GM19328 (cell line): ENCODE data around the gene SRGAP1.
"Not testable (repeated sequence)": the region's sequence is repeated elsewhere in the genome, so short reads cannot be mapped to it uniquely, and the experiment has no call there.

Source experiments
- ATAC-seq: cut with Tn5 transposase; IDR thresholded peaks from one replicate; pipeline ENCODE4 v1.9.1; 2021; ENCODE audit warnings: mild to moderate bottlenecking, moderate library complexity; ENCODE audit not compliant: unreplicated experiment

The SRGAP1 gene

DNA sequence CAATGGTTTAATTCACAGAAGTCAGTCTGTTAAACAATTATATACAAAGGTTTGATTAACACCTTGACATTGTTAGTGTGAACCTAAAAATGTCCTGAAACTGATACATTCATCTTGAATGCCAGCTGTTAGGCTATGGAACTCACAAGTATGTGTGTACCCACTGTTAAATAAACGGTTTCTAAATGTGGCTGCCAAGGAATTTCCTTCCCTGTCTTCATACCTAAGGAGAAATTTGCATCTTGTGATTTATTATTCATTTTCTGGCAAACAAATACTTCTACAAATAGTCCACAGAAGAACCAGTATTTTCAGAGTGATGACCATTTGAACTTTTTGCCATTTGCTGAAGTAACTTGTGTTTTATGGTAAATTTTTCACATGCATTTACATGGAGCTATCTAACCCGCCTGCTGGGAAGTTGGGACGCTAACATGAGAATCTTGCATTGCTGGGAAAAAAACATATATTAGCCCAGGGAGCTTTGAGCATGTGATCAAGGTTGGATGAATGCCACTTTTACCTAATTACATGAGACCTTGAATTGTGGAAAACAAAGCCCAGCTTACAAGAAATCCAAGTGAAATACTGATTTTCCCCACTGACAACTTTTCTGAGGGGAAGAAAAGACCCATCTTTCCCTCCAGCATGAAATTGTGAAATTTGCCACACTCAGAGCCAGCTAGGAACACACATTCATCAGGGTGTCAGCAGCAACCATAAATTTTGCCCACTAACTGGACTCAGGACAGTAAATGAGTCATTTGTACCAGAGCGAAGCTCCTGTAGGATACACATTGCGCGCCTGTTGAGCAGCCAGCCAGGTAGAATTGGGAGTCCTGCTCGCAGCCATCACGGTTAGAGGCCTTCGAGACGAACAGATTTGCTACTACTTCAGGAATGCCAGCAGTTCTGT lies 259.6 kb downstream of the SRGAP1 start:
- ATAC-seq: no peak

DNA sequence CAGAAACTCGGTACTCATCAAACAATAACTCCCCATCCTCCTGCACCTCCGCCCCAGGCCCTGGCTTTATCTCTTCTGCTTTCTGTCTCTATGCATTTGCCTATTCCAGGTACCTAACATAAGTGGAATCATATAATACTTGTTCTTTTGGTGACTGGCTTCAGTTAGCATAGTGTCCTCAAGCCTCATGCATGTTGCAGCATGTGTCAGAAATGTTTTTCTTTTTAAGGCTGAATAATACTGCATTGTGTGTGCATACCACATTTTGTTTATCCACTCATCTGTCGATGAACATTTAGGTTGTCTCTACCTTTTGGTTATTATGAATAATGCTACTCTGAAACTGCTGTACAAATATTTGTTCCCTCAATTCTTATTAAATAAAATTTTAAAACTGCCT lies 260.5 kb downstream of the SRGAP1 start:
- ATAC-seq: no peak

GRCh38 chr12:64107776-64108175 lies 263.3 kb downstream of the SRGAP1 start:
- no peak for ATAC-seq

GRCh38 chr12:64109706-64110105 lies 265.2 kb downstream of the SRGAP1 start:
- ATAC-seq: no peak

DNA sequence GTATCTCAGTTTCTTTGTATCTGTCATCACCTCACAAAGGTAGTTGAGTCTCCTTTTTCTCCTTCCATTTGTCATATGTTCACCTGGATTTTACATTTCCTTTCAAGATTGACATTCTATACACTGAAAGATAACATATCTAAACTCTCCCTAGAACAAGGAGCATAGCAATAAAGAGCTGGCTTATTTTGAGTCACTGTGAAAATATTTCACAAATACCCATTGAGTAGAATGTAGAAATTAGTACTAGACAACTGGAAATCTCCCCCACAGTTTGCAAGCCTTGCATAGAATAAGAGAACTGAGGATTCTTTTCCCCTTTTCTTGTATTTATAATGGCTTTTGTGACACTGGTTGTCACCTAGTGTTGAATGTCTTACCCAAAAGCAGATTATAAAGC lies 266.4 kb downstream of the SRGAP1 start:
- ATAC-seq: no peak

- no peak for ATAC-seq
These were observed 272.5 kb downstream of the SRGAP1 start for GRCh38 chr12:64116969-64117368.

GRCh38 chr12:64120568-64120967 lies 276.1 kb downstream of the SRGAP1 start:
- no peak for ATAC-seq

DNA sequence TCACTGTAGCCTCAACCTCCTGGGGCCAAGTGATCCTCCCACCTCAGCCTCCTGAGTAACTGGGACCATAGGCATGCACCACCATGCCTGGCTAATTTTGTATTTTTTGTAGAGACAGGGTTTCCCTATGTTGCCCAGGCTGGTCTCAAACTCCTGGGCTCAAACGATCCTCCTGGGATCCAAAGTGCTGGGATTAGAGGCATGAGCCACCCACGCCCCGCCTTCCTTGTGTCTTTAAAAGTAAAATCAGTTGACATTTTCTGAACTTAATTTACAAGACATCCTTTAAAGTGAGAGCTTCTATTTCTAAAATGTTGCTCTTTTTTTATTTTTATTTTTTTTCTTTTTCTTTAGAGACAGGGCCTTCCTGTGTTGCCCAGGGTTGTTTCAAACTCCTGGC lies 276.6 kb downstream of the SRGAP1 start:
- not testable (repeated sequence) for ATAC-seq

DNA sequence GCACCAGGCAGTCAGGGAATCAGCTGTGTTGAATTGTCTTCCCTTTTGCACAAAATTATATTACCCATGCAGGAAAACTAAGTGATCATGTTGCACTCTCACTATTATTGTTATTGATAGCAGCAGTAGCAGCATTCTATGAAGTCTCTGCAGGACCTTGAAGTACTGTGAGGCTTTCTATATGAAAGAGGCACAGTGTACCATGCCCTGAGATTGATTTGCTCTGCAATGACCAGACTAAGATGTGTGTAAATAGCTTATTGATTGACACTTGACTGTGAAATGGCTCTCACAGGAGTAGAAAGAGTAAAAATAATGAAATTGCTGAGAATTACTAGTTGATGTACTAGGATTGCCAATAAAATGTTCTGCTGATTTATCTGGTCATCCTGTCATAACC lies 277.7 kb downstream of the SRGAP1 start:
- no peak for ATAC-seq

- ATAC-seq: no peak
These were observed 278.5 kb downstream of the SRGAP1 start for GRCh38 chr12:64122995-64123394.

DNA sequence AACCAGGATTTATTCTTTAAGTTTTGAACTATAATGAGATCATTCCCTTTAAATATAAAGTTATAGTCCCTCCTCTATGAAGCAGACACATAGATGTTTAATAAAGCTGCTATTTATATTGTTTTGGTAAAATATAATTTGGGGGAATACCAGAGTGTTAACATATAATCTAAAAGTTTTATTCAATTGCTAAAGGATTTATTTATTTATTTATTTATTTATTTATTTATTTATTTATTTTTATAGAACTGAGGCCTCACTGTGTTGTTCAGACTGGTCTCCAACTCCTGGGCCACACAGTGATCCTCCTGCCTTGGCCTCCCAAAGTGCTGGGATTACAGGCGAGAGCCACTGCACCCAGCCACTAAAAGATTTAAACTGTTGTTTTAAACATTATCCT lies 278.9 kb downstream of the SRGAP1 start:
- no peak for ATAC-seq

DNA sequence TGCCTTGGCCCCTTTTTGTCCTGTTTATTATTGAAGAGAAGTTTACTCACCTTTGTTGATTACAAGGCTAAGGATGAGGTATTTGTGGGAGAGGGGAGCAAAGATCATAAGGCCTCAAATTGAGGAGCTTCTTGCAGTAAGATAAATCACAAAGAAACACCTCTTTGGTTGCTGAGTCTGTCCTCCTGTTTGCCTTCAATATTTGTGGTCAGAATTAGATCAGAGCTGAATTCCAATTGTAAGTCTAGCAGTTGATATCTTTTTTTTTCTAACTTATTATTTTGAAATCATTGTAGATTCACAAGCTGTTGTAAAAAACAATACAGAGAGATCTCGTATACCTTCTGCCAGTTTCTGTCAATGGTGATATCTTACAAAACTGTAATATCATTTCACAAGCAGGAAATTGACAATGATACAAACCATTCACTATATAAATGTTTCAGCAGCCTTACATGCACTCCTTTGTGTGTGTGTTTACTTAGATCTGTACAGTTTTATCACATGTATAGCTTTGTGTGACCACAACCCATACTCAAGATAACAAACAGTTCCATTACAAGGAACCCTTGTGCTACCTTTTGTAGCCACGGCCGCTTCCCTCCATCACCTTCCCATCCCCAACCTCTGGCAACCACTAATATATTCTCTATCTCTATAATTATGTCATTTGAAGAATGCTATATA lies 280.2 kb downstream of the SRGAP1 start:
- no peak for ATAC-seq

GRCh38 chr12:64125913-64126312 lies 281.4 kb downstream of the SRGAP1 start:
- ATAC-seq: no peak

DNA sequence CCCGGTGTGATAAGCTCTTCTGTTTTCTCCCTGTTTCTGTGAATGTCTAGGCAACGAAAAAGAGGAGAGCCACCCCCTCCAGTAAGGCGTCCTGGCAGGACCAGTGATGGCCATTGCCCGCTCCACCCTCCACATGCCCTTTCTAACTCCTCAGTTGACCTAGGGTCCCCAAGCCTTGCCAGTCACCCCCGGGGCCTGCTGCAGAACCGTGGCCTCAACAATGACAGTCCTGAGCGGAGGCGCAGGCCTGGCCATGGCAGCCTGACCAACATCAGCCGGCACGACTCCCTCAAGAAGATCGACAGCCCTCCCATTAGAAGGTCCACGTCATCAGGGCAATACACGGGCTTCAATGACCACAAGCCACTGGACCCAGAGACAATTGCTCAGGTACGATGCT lies 283.3 kb downstream of the SRGAP1 start:
- ATAC-seq: no peak

GRCh38 chr12:64128366-64128765 lies 283.9 kb downstream of the SRGAP1 start:
- no peak for ATAC-seq

- ATAC-seq: not testable (repeated sequence)
These were observed 286.0 kb downstream of the SRGAP1 start for GRCh38 chr12:64130476-64130875.

DNA sequence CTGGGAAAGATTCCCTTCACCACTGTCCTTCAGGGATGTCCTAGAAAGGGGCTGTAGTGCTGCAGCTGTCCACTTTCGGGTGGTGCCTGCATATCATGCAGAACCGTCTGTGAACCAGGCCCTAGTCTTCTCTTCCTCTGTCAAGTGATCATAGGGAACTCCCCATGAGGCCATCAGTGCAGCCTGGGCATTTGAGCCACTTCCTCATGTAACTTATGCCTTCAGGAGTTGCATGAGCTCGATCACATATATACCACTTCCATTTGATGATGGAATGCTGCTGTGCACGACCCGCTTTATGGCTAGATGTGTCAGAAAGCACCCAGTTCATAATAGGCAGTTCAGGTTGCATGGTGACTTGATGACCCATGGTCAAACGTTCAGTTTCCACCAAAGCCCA lies 287.0 kb downstream of the SRGAP1 start:
- ATAC-seq: not testable (repeated sequence)

DNA sequence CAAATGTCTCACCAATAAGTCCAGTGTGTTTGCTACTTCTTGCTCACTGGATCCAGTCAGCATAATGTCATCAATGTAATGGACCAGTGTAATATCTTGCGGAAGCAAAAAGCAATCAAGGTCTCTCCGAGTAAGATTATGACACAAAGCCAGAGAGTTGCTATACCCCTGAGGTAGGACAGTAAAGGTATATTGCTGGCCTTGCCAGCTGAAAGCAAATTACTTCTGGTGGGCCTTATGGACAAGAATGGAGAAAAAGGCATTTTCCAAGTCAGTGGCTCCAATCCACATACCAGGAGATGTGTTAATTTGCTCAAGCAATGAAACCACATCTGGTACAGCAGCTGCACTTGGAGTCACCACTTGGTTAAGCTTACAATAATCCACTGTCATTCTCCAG lies 288.2 kb downstream of the SRGAP1 start:
- ATAC-seq: not testable (repeated sequence)

DNA sequence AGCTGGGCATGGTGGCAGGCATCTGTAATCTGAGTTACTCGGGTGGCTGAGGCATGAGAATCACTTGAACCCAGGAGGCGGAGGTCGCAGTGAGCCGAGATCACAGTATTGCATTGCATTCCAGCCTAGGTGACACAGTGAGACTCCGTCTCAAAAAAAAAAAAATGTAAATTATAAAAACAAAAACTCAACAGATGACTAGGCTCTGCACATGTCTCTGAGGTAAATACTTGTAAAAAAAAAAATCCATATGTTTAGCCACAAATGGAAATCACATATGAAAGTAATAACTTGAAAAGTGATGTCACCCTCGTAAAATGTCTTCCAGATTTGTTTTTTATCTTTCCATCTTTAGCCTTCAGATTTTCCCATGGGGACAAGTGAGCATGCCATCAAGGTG lies 292.6 kb downstream of the SRGAP1 start:
- no peak for ATAC-seq

DNA sequence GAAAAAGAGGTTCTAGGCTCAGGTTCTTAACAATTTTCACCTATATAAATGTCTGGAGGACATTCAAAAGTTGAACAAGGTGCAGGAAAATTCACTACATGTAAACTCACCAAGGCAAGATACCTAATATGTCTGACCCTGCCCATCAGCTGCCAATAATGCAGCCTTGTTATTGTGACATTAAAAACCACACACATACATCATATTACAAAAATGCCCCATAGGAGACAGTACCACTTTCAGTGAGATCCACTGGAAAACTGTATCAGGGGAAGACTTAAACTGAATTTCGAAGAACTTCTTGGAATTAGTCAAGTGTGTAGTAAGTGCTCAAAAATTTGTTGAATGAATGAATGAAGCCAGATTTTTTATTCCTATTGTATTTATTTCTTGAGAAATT lies 294.5 kb downstream of the SRGAP1 start:
- ATAC-seq: no peak

DNA sequence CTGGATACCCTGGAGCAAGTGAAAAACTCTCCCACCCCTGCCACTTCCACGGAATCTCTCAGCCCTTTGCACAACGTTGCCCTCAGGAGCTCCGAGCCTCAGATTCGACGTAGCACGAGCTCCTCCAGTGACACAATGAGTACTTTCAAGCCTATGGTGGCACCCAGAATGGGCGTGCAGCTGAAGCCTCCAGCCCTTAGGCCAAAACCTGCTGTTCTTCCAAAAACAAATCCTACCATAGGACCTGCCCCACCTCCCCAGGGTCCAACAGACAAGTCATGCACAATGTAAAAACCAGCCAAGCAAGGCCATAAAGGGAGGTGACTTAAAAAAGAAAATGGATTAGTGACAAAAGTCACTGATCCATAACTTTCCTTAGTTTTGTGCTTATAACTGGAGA lies 297.9 kb downstream of the SRGAP1 start:
- no peak for ATAC-seq

DNA sequence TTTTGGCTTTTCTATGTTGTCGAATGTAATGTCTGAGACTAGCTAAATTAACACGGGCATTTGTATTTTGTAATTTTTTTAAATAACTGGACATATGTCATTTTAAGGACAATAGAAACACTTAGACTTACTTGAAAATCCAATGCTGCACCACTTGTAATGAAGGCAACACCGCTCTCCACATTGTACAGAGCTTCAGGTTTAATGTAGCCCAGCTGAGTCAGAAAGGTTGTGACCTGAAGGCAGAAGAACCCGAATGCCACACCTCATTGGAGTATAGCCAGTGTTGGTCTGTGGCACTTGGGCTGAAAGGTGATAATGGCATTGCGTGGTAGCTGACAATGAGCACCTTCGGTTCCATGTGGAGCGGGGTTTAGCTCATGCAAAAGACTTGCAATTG lies 298.3 kb downstream of the SRGAP1 start:
- ATAC-seq: no peak
